ENCODE results near the gene SLC12A7.

Gene SLC12A7

DNA sequence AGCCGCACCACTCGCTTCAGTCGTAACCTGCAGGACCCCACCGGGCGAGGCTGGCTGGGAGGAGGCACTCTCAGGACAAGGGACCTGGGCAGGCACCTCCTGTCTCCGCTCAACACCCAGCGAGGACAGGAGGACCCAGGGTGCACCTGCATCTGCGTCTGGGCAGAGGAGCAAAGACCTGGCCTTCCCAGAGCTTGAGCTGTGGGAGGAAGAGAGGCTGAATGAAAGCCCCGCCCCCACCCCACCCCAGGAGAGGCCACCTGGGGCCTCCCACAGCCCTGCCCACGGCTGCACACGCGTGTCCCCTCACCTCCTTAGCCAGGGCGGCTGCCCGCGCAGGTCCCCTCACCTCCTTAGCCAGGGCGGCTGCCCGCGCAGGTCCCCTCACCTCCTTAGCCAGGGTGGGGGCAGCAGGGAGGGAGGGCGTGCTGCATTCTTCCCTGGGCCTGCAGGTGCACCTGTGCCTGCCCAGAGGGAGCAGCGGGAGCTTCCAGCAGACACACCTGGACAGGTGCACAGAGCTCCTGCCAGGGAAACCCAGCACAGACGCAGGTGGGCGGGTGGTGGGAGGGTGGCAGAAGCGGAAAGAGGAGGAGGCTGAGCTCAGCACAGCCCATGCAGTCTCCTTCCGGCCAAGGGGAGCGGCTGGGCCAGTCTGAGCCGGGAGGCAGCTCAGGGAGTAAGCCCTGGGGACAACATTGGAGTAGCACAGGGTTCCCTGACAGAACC is 18.5 kb upstream of the SLC12A7 start:
- Histone ChIP-seq H3K36me3 (ENCODE audit: control insufficient read depth in 1 of 2, insufficient read depth in 2 of 2, low read length in 2 of 2) (no peaks in the 10 kb centered on the region), H4K8ac (ENCODE audit: low read depth, low read length) (no peak overlapping the region), H2BK5ac (ENCODE audit: low read depth, low read length, poor library complexity) (no peak overlapping the region), H2AK5ac (ENCODE audit: low read length) (no peak overlapping the region), H3K4ac (ENCODE audit: low read depth, low read length) (no peak overlapping the region), H2BK120ac (ENCODE audit: insufficient read depth, low read length, poor library complexity) (no peak overlapping the region), H3K79me2 (ENCODE audit: control insufficient read depth, insufficient read depth, low read length, poor library complexity) (no peaks in the 10 kb centered on the region), H2BK12ac (ENCODE audit: low read length) (no peak overlapping the region), H3K4me2 (ENCODE audit: low read length) (no peak overlapping the region), H3K27ac (ENCODE audit: low read depth, low read length) (no peak overlapping the region), H3K4me3 (ENCODE audit: low read depth, low read length) (no peak overlapping the region), H4K91ac (ENCODE audit: low read depth, low read length) (no peak overlapping the region), H3K18ac (ENCODE audit: low read length) (no peak overlapping the region), H3K27me3 (ENCODE audit: insufficient read depth, low read length) (no peaks in the 10 kb centered on the region), H4K12ac (ENCODE audit: low read depth, low read length) (no peak overlapping the region), H3K9ac (ENCODE audit: low read length) (no peak overlapping the region), H3K23ac (ENCODE audit: low read length) (no peak overlapping the region), H3K79me1 (ENCODE audit: low read length) (no peaks in the 10 kb centered on the region), H3K14ac (ENCODE audit: low read length) (no peak overlapping the region), H3K9me3 (ENCODE audit: insufficient read depth, low read depth, low read length) (no peaks in the 10 kb centered on the region), H3K4me1 (ENCODE audit: control insufficient read depth in 1 of 2, insufficient read depth in 2 of 2, low read length in 2 of 2) (peaks cover 0 to 2% of the 10 kb centered on the region in 2 experiments), H2AFZ (ENCODE audit: insufficient read depth, low read length, poor library complexity) (no peak overlapping the region)
- no peak for DNase-seq
- WGBS (ENCODE audit: extremely low coverage, insufficient coverage, insufficient read length), result no CpG with 5 or more reads among the region's 26 CpGs

- no peak overlapping the region for H2BK5ac ChIP-seq (ENCODE audit: low read depth, low read length, poor library complexity)
- no peak overlapping the region for H4K8ac ChIP-seq (ENCODE audit: low read depth, low read length)
- H3K4me2 ChIP-seq (ENCODE audit: low read length), result no peak overlapping the region
- no peak overlapping the region for H2AFZ ChIP-seq (ENCODE audit: insufficient read depth, low read length, poor library complexity)
- H3K14ac ChIP-seq (ENCODE audit: low read length), result no peak overlapping the region
- no peak for DNase-seq
- H3K4ac ChIP-seq (ENCODE audit: low read depth, low read length), result no peak overlapping the region
- no peak overlapping the region for H2AK5ac ChIP-seq (ENCODE audit: low read length)
- H3K79me2 ChIP-seq (ENCODE audit: control insufficient read depth, insufficient read depth, low read length, poor library complexity), result no peaks in the 10 kb centered on the region
- H3K4me1 ChIP-seq (ENCODE audit: control insufficient read depth in 1 of 2, insufficient read depth in 2 of 2, low read length in 2 of 2), result peaks cover 0 to 2% of the 10 kb centered on the region in 2 experiments
- no peaks in the 10 kb centered on the region for H3K27me3 ChIP-seq (ENCODE audit: insufficient read depth, low read length)
- no peak overlapping the region for H4K12ac ChIP-seq (ENCODE audit: low read depth, low read length)
- H3K9ac ChIP-seq (ENCODE audit: low read length), result no peak overlapping the region
- no peak overlapping the region for H2BK12ac ChIP-seq (ENCODE audit: low read length)
- H2BK120ac ChIP-seq (ENCODE audit: insufficient read depth, low read length, poor library complexity), result no peak overlapping the region
- no peak overlapping the region for H3K4me3 ChIP-seq (ENCODE audit: low read depth, low read length)
- no CpG with 5 or more reads among the region's 9 CpGs for WGBS (ENCODE audit: extremely low coverage, insufficient coverage, insufficient read length)
- H4K91ac ChIP-seq (ENCODE audit: low read depth, low read length), result no peak overlapping the region
- no peaks in the 10 kb centered on the region for H3K79me1 ChIP-seq (ENCODE audit: low read length)
- no peak overlapping the region for H3K27ac ChIP-seq (ENCODE audit: low read depth, low read length)
- no peaks in the 10 kb centered on the region for H3K9me3 ChIP-seq (ENCODE audit: insufficient read depth, low read depth, low read length)
- H3K18ac ChIP-seq (ENCODE audit: low read length), result no peak overlapping the region
- no peaks in the 10 kb centered on the region for H3K36me3 ChIP-seq (ENCODE audit: control insufficient read depth in 1 of 2, insufficient read depth in 2 of 2, low read length in 2 of 2)
- H3K23ac ChIP-seq (ENCODE audit: low read length), result no peak overlapping the region
Measured at GRCh38 chr5:1129711-1130055, 17.8 kb upstream of the SLC12A7 start.

- H3K9me3 ChIP-seq (ENCODE audit: insufficient read depth, low read depth, low read length), result peaks cover 4% of the 10 kb centered on the region
- H4K12ac ChIP-seq (ENCODE audit: low read depth, low read length), result no peak overlapping the region
- no peak overlapping the region for H2BK5ac ChIP-seq (ENCODE audit: low read depth, low read length, poor library complexity)
- H2AFZ ChIP-seq (ENCODE audit: insufficient read depth, low read length, poor library complexity), result no peak overlapping the region
- no peak overlapping the region for H4K91ac ChIP-seq (ENCODE audit: low read depth, low read length)
- H3K4me2 ChIP-seq (ENCODE audit: low read length), result no peak overlapping the region
- no peak overlapping the region for H2AK5ac ChIP-seq (ENCODE audit: low read length)
- no peak overlapping the region for H3K23ac ChIP-seq (ENCODE audit: low read length)
- no peak overlapping the region for H4K8ac ChIP-seq (ENCODE audit: low read depth, low read length)
- H3K4me3 ChIP-seq (ENCODE audit: low read depth, low read length), result no peak overlapping the region
- no peak overlapping the region for H3K14ac ChIP-seq (ENCODE audit: low read length)
- no peak overlapping the region for H3K27ac ChIP-seq (ENCODE audit: low read depth, low read length)
- H2BK12ac ChIP-seq (ENCODE audit: low read length), result no peak overlapping the region
- no peaks in the 10 kb centered on the region for H3K79me2 ChIP-seq (ENCODE audit: control insufficient read depth, insufficient read depth, low read length, poor library complexity)
- no peaks in the 10 kb centered on the region for H3K79me1 ChIP-seq (ENCODE audit: low read length)
- no peaks in the 10 kb centered on the region for H3K36me3 ChIP-seq (ENCODE audit: control insufficient read depth in 1 of 2, insufficient read depth in 2 of 2, low read length in 2 of 2)
- peaks cover 0 to 2% of the 10 kb centered on the region in 2 experiments for H3K4me1 ChIP-seq (ENCODE audit: control insufficient read depth in 1 of 2, insufficient read depth in 2 of 2, low read length in 2 of 2)
- no peak overlapping the region for H3K4ac ChIP-seq (ENCODE audit: low read depth, low read length)
- no peak overlapping the region for H2BK120ac ChIP-seq (ENCODE audit: insufficient read depth, low read length, poor library complexity)
- DNase-seq, result no peak
- no CpG with 5 or more reads among the region's 24 CpGs for WGBS (ENCODE audit: extremely low coverage, insufficient coverage, insufficient read length)
- H3K18ac ChIP-seq (ENCODE audit: low read length), result no peak overlapping the region
- H3K9ac ChIP-seq (ENCODE audit: low read length), result no peak overlapping the region
- no peaks in the 10 kb centered on the region for H3K27me3 ChIP-seq (ENCODE audit: insufficient read depth, low read length)
Measured at GRCh38 chr5:1128977-1129710, 17.3 kb upstream of the SLC12A7 start.

GRCh38 chr5:1127959-1128785 is 16.3 kb upstream of the SLC12A7 start:
- no CpG with 5 or more reads among the region's 20 CpGs for WGBS (ENCODE audit: extremely low coverage, insufficient coverage, insufficient read length)
- Histone ChIP-seq H4K12ac (ENCODE audit: low read depth, low read length) (no peak overlapping the region), H3K4me3 (ENCODE audit: low read depth, low read length) (no peak overlapping the region), H3K79me1 (ENCODE audit: low read length) (no peaks in the 10 kb centered on the region), H3K4me2 (ENCODE audit: low read length) (no peak overlapping the region), H3K4ac (ENCODE audit: low read depth, low read length) (no peak overlapping the region), H3K27me3 (ENCODE audit: insufficient read depth, low read length) (no peaks in the 10 kb centered on the region), H3K23ac (ENCODE audit: low read length) (no peak overlapping the region), H2BK120ac (ENCODE audit: insufficient read depth, low read length, poor library complexity) (no peak overlapping the region), H3K18ac (ENCODE audit: low read length) (no peak overlapping the region), H2BK12ac (ENCODE audit: low read length) (no peak overlapping the region), H3K4me1 (ENCODE audit: control insufficient read depth in 1 of 2, insufficient read depth in 2 of 2, low read length in 2 of 2) (peaks cover 0 to 2% of the 10 kb centered on the region in 2 experiments), H2AK5ac (ENCODE audit: low read length) (no peak overlapping the region), H3K9ac (ENCODE audit: low read length) (no peak overlapping the region), H3K36me3 (ENCODE audit: control insufficient read depth in 1 of 2, insufficient read depth in 2 of 2, low read length in 2 of 2) (no peaks in the 10 kb centered on the region), H3K14ac (ENCODE audit: low read length) (no peak overlapping the region), H2BK5ac (ENCODE audit: low read depth, low read length, poor library complexity) (no peak overlapping the region), H3K27ac (ENCODE audit: low read depth, low read length) (no peak overlapping the region), H2AFZ (ENCODE audit: insufficient read depth, low read length, poor library complexity) (peak overlapping the region; percentile 72), H4K91ac (ENCODE audit: low read depth, low read length) (no peak overlapping the region), H3K9me3 (ENCODE audit: insufficient read depth, low read depth, low read length) (peaks cover 4% of the 10 kb centered on the region), H3K79me2 (ENCODE audit: control insufficient read depth, insufficient read depth, low read length, poor library complexity) (no peaks in the 10 kb centered on the region), H4K8ac (ENCODE audit: low read depth, low read length) (no peak overlapping the region)
- DNase-seq, result no peak

All from trophoblast cell (in vitro differentiated cells and primary cell).